Endothelial cell of umbilical vein (primary cell): ENCODE data around the gene ATR. TPM values are rescaled to one million over a fixed set of nuclear protein-coding genes. Genes with fewer than 3 reads are reported as not detected.

Experiments
- BruUV-seq: library from RNA; stranded (reverse); fragments of 400-500 nt; replicated peaks from 2 replicates; lab custom pipeline; 2021; lab: Mats Ljungman, UMichigan
- CTCF ChIA-PET: fragments of 300-600, 350-600 bp; sonication (Branson Sonifier 250); formaldehyde crosslinking; loops from one replicate; lab custom pipeline; 2021; ENCODE audit warnings: antibody characterized with exemption, inconsistent platforms; lab: Charles Lee
- POLR2A ChIA-PET: fragments of 300-600, 350-600 bp; sonication (Branson Sonifier 250); formaldehyde crosslinking; loops from one replicate; lab custom pipeline; 2021; ENCODE audit warnings: antibody characterized with exemption, inconsistent platforms; lab: Charles Lee
- DNase-seq: peaks from one replicate; pipeline ENCODE4 v3.0.0-alpha.2; 2011; ENCODE audit warnings: low read depth, low spot score
- FAIRE-seq: peaks from 2 replicates; lab custom pipeline; 2011; peaks lifted over from hg19 to GRCh38; lab: Jason Lieb, UNC
- H2AFZ ChIP-seq: 2 replicates; pipeline ENCODE4 v1.6.0; 2012; ENCODE audit warnings: low read depth, low read length, control low read depth, inconsistent platforms
- H3K27ac ChIP-seq: 2 replicates; pipeline ENCODE4 v1.5.1; 2011; ENCODE audit warnings: low read depth, mild to moderate bottlenecking, control low read depth, low read length, moderate library complexity; ENCODE audit not compliant: insufficient read depth
- H3K27me3 ChIP-seq, 2 experiments: 2 replicates each; pipeline versions ENCODE4 v1.6.0 to v1.6.1; 2011; ENCODE audit warnings: low read length in 2 of 2, mixed read lengths in 1 of 2; ENCODE audit not compliant: control insufficient read depth in 2 of 2, insufficient read depth in 2 of 2
- H3K36me3 ChIP-seq, 2 experiments: 2 replicates in 1 of 2; 3 replicates in 1 of 2; pipeline ENCODE4 v1.5.1; 2011; ENCODE audit warnings: low read length in 2 of 2, mild to moderate bottlenecking in 1 of 2, moderate library complexity in 1 of 2; ENCODE audit not compliant: control insufficient read depth in 2 of 2, insufficient read depth in 2 of 2; ENCODE audit errors: extremely low read depth in 1 of 2
- H3K4me1 ChIP-seq: 3 replicates; pipeline ENCODE4 v1.5.1; 2011; ENCODE audit warnings: mild to moderate bottlenecking, low read length; ENCODE audit not compliant: control insufficient read depth, insufficient read depth; ENCODE audit errors: extremely low read depth
- H3K4me2 ChIP-seq: 2 replicates; pipeline ENCODE4 v1.6.1; 2011; ENCODE audit warnings: low read length, control low read depth, mixed read lengths; ENCODE audit not compliant: insufficient read depth
- H3K4me3 ChIP-seq, 3 experiments: fragments of 200-600 bp in 1 of 3; sonication (generic), shearing (Covaris generic) in 1 of 3; replicated peaks in 1 of 3; 2 replicates each; pipeline ENCODE4 v1.5.1; 2011 to 2016; ENCODE audit warnings: control low read depth in 3 of 3, low read length in 3 of 3, mild to moderate bottlenecking in 2 of 3, inconsistent platforms in 1 of 3, low read depth in 1 of 3, moderate library complexity in 1 of 3; ENCODE audit not compliant: insufficient read depth in 1 of 3
- H3K79me2 ChIP-seq: 2 replicates; pipeline ENCODE4 v1.6.0; 2012; ENCODE audit warnings: low read length, inconsistent platforms; ENCODE audit not compliant: control insufficient read depth, insufficient read depth
- H3K9ac ChIP-seq: replicated peaks from 2 replicates; pipeline ENCODE3; 2011; ENCODE audit warnings: low read length, control low read depth; ENCODE audit not compliant: insufficient read depth; ENCODE audit errors: extremely low read depth
- H3K9me1 ChIP-seq: replicated peaks from 3 replicates; pipeline ENCODE4 v1.6.0; 2011; ENCODE audit warnings: mild to moderate bottlenecking, low read length; ENCODE audit not compliant: control insufficient read depth, insufficient read depth; ENCODE audit errors: extremely low read depth
- H3K9me3 ChIP-seq: replicated peaks from 2 replicates; pipeline ENCODE4 v1.5.1; 2012; ENCODE audit warnings: low read length, inconsistent platforms; ENCODE audit not compliant: control insufficient read depth, insufficient read depth
- H4K20me1 ChIP-seq: replicated peaks from 2 replicates; pipeline ENCODE3; 2011; ENCODE audit warnings: mild to moderate bottlenecking, low read length; ENCODE audit not compliant: control insufficient read depth, insufficient read depth; ENCODE audit errors: extremely low read depth
- GATA2 ChIP-seq: IDR thresholded peaks from 2 replicates; pipeline ENCODE4 v1.7.0; 2011; ENCODE audit warnings: low read depth, mild to moderate bottlenecking, moderate library complexity, mixed read lengths, low read length; ENCODE audit not compliant: insufficient read length, insufficient read depth
- JUN ChIP-seq: IDR thresholded peaks from 2 replicates; pipeline ENCODE4 v1.6.1; 2011; ENCODE audit warnings: borderline replicate concordance, low read depth; ENCODE audit not compliant: insufficient read length, insufficient read depth
- MYC ChIP-seq: IDR thresholded peaks from one replicate; pipeline ENCODE4 v1.6.1; 2011; ENCODE audit warnings: mild to moderate bottlenecking, low read depth, low read length
- POLR2A ChIP-seq: IDR thresholded peaks from 2 replicates; pipeline ENCODE4 v1.6.1; 2012; ENCODE audit warnings: low read depth, mild to moderate bottlenecking, control low read depth, low read length
- dilution Hi-C: fragments of 300-500 bp; cut with MboI; formaldehyde crosslinking; loops from one replicate; pipeline ENCODE4 v1.15.0; 2019; ENCODE audit warnings: low sequenced_read_pairs; ENCODE audit not compliant: extremely low pct_ligation_motif_present
- intact Hi-C: fragments of 100-400 bp; cut with micrococcal nuclease; formaldehyde crosslinking; loops from one replicate; pipeline ENCODE4 v1.10.0; 2022
- polyA plus RNA-seq, 4 experiments: library from polyadenylated mRNA; depleted of rRNA in 3 of 4; stranded (reverse) in 3 of 4; unstranded in 1 of 4; fragments of >200 nt; gene quantifications; 2 replicates each; pipeline versions ENCODE4 v1.2.1 to v1.2.3, GENCODE V29; 2011 to 2012; ENCODE audit warnings: missing spikeins in 1 of 4
- total RNA-seq: library from RNA; stranded (reverse); gene quantifications from 2 replicates; pipeline ENCODE4 v1.2.3, GENCODE V29; 2021
- TF ChIP-seq, protein P1 (sequence below): IDR thresholded peaks from 2 replicates; pipeline ENCODE4 v1.6.1; 2011; ENCODE audit not compliant: insufficient read depth, insufficient read length

The ATR gene
- total and polyA plus RNA-seq, 2 donors (not counting 3 experiments of a cell fraction or from before 2014, with no cell fraction given) = 6.3 to 23.6 TPM

DNA sequence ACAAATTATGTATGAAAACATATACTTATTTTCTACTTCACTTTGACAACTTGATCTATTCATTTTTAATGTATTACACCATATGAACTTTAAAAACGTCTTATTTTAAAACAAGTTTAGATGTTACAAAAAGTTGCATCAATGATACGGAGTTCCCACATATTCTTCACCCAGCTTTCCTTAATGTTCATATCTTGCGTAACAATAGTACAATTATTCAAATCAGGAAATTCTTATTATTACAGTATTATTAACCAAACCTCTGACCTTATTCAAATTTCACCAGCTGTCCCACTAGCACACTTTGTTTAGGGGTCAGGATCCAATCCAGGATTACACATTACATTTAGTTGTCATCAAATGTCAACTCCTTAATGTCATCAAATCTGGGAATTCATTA lies 117.8 kb downstream of the ATR start:
- dilution Hi-C loops = no loop called here
- CTCF ChIA-PET = no interaction called here
- TF ChIP-seq MYC = no peak
- no peak for TF ChIP-seq JUN
- TF ChIP-seq, protein P1, sequence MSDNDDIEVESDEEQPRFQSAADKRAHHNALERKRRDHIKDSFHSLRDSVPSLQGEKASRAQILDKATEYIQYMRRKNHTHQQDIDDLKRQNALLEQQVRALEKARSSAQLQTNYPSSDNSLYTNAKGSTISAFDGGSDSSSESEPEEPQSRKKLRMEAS = no peak
- no peak for TF ChIP-seq GATA2
- H3K9me3 ChIP-seq = no peaks in the 10 kb centered on the region
- H3K9me1 ChIP-seq = no peaks in the 10 kb centered on the region
- no TSS peak for BruUV-seq
- no peak overlapping the region for H3K4me2 ChIP-seq
- H3K27me3 ChIP-seq = no peaks in the 10 kb centered on the region
- H4K20me1 ChIP-seq = no peaks in the 10 kb centered on the region
- no peaks in the 10 kb centered on the region for H3K79me2 ChIP-seq
- no peak overlapping the region for H2AFZ ChIP-seq
- no peak overlapping the region for H3K27ac ChIP-seq
- DNase-seq (no peak), FAIRE-seq (no peak)
- H3K4me1 ChIP-seq = no peaks in the 10 kb centered on the region
- POLR2A ChIA-PET = no interaction called here
- intact Hi-C loops = no loop called here
- H3K36me3 ChIP-seq = peaks cover 0 to 2% of the 10 kb centered on the region in 2 experiments
- no peak overlapping the region for H3K9ac ChIP-seq
- H3K4me3 ChIP-seq = no peak overlapping the region

DNA sequence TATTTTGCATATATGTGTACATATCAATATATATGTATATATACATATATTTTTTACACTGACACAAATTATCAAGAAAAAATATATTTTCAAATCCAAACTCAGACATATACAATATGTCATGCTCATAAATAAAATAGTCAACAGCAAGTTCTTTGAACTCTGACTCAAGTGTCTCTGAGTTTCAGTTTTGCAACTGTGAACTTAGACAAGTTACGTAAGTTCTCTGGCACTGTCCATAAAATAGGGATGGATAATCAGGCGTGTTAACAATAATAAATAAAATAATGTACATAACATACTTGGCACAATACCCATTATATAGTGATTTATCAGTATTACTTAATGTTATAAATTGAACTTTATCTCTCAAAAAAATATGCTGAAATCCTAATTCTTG lies 118.6 kb downstream of the ATR start:
- Histone ChIP-seq H3K9me3 (no peaks in the 10 kb centered on the region), H3K27me3 (no peaks in the 10 kb centered on the region), H3K4me1 (no peaks in the 10 kb centered on the region), H3K27ac (no peak overlapping the region), H2AFZ (no peak overlapping the region), H3K79me2 (no peaks in the 10 kb centered on the region), H3K9me1 (no peaks in the 10 kb centered on the region), H3K4me3 (no peak overlapping the region), H4K20me1 (no peaks in the 10 kb centered on the region), H3K9ac (no peak overlapping the region), H3K36me3 (peaks cover 0 to 2% of the 10 kb centered on the region in 2 experiments), H3K4me2 (no peak overlapping the region)
- ChIA-PET CTCF (no interaction called here), POLR2A (no interaction called here)
- intact Hi-C loops (no loop called here), dilution Hi-C loops (no loop called here)
- FAIRE-seq (no peak), DNase-seq (no peak)
- BruUV-seq = no TSS peak
- no peak for TF ChIP-seq POLR2A
- TF ChIP-seq JUN = no peak
- TF ChIP-seq MYC = no peak
- no peak for TF ChIP-seq GATA2
